Measurements from ENCODE around the gene ANKRD10.

DNA sequence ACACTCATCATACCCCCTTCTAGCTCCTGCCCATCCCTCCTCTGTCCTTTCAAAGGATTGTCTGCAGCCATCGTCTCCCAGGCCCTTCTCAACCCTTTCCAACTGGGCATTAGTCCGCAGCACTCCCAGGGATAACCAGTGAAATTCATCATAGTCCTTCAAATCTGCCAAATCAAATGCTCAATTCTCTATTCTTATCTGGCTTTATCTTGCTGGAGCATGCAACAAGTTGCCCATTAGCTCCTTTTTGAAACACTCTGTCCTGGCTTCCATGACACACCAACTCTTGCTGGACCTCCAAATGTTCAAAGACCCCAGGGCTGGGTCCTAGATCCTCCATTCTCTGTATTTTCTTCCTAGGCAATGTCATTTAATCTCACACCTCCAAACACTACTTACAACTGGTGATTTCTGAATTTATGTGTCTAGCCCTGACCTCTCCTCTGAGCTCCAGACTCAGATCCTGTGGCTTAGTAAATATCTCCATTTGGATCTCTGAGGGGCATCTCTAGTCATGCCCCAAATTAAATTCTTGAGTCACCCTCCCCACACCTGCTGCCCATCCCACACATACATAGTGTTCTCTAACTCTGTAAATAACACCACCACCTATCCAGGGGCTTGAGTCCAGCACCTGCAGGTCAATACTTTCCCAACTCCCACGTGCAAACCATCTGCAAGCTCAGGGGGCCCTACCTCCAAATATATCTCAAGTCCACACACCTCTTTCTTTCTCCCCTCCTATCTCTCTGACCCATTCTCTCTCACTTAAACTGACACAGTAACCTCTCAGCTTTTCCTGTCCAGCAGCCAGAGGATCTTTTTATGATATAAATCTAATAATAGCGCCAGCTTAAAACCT, 9.1 kb upstream of the ANKRD10 start:
- no peak for TF ChIP-seq ESRRG (CRISPR knock-in tag; IDR thresholded peaks at IDR 0.05)
- no peak for TF ChIP-seq CSDC2 (CRISPR knock-in tag; IDR thresholded peaks at IDR 0.05)
- no peak for TF ChIP-seq ZFP30 (CRISPR knock-in tag; IDR thresholded peaks at IDR 0.05)

Measured in SK-N-SH treated with all-trans-retinoic acid at 6 μM for 48 hours (cell line).